GM21447 (cell line): ENCODE results near the gene SLC2A5.
"Not testable (repeated sequence)": the region's sequence is repeated elsewhere in the genome, so short reads cannot be mapped to it uniquely, and the experiment has no call there.

Experiments
- ATAC-seq: cut with Tn5 transposase; IDR thresholded peaks from one replicate; pipeline ENCODE4 v1.9.1; 2021; ENCODE audit not compliant: unreplicated experiment

Gene SLC2A5, protein sequence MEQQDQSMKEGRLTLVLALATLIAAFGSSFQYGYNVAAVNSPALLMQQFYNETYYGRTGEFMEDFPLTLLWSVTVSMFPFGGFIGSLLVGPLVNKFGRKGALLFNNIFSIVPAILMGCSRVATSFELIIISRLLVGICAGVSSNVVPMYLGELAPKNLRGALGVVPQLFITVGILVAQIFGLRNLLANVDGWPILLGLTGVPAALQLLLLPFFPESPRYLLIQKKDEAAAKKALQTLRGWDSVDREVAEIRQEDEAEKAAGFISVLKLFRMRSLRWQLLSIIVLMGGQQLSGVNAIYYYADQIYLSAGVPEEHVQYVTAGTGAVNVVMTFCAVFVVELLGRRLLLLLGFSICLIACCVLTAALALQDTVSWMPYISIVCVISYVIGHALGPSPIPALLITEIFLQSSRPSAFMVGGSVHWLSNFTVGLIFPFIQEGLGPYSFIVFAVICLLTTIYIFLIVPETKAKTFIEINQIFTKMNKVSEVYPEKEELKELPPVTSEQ

DNA sequence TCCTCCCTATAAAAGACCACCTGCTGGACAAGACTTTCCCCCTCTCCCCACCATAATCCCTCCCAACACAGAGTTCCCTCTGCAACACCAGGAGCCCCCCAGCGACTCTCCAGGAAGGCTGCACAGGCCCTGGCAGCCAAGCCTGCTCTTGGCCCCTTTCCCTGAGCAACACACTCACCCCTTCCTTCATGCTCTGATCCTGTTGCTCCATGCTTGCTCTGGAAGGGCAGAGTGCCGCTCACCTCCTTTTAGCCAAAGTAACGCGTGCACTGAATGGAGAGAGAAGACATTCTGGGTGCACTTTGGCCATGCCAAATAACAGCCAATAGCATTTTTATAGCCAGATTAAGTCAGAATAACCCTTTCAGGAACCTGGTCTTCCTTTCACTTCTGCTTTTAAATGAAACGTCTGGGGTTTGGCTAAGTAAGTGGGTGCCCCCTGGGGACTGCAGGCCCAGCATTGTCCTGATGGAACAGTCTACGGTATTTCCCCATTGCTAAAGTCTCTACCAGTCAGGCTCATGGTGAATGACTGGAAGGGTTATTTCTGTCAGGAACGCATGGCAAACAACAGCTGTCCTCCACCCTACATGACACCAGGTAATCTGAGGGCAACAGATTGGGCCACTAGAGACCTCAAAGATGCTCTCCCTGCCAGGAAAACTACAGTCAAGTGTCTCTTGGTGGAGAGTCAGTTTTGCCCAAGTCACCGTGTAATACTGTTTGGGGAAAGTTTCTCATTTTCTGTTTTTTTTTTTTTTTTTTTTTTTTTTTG is at the start of gene SLC2A5:
TSS of gene SLC2A5 (minus strand) at position 310 of the 775 bp plus-strand sequence. CDS start at position 211, 99 bp downstream.
- ATAC-seq: peak; percentile 93

DNA sequence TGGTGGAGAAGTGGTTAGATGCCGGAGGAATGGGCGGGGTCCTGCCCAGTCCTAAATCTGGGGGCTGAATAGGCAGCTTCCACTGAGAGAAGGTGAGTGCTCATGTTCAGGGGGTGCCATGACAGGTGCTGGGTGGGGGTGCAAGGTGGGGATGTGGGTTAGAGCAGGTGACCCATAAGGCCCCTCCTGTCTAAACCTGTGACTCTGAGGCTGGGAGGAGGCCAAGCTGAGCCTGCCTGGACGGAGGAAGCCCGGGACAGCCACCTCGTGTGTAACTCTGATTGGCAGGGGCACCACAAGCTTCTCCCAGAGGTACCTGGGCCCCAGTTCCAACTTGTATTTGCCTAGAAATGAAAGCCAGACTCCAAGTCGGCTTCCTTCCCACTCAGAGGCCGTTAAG is 48.8 kb upstream of the SLC2A5 start:
- ATAC-seq: no peak

DNA sequence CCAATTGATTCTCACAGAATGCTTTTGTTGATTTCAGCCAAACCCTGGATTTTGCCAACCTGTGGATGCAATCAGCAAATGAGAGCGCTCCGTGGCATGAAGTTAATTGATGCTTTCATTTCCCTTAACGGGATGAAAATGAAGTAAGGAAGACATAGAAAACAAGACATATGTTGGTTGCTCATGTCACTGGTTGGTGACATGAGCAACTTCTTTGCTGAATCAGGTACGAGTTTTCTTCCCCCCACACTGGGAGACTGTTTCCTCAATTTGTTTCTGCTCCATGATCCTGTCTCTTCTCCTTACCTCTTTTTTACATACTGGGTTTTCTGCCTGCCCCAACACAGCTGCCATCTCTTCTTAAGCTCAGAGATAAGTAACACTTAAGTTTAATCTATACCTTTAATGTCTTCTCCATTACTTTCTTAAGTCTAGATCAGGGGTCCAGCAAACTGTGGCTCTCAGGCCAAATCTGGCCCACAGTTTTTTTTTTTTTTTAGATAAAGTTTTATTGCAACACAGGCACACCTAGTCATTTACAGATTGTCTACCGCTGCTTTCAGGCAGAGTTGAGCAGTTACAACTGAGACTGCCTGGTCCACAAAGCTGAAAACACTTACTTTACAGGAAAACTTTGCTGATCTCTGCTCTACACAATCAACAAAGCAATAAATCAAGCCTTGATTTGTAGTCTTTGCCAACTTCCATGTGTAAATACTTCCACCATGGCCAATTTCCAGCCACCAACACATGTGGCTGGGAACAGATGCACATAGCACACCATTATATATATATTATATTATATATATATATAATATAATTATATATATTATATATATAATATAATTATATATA is 46.1 kb upstream of the SLC2A5 start:
- ATAC-seq: no peak

DNA sequence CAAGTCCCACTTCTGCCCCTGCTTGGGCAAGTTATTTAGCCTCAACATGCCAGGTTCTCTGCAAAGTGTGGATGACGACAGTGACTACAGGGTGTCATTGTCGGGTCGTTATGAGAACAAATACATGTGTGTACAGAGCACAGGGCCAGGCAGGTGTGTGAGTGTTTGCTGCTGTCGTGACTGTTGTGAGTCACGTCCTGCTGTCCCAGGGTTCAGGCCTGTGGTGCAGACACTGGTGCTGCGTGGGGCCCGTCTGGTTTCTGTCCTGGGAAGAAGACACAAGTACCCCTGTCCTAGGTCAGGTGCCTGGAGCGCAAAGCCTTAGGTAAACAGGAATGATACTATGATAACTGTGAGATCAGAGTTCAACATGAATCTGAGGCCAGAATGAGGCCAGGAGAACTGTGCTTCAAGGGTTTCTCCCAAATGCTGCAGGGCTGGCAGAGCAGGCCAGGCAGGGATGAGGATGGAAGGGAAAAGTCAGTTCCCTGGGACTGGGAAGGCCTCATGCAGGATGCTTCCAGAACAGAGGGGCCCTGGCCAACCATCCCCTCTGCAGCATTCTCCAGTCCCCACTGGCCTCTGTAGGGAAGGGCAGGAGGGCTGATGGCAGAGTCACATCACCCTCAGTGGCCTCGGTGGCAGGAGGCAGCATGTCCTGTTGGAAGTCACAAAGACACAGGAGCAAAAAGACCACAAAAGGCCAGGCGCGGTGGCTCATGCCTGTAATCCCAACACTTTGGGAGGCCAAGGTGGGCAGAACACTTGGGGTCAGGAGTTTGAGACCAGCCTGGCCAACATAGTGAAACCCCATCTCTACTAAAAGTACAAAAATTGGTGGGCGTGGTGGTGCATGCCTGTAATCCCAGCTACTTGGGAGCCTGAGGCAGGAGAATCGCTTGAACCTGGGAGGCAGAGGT is 43.8 kb upstream of the SLC2A5 start:
- ATAC-seq: no peak

DNA sequence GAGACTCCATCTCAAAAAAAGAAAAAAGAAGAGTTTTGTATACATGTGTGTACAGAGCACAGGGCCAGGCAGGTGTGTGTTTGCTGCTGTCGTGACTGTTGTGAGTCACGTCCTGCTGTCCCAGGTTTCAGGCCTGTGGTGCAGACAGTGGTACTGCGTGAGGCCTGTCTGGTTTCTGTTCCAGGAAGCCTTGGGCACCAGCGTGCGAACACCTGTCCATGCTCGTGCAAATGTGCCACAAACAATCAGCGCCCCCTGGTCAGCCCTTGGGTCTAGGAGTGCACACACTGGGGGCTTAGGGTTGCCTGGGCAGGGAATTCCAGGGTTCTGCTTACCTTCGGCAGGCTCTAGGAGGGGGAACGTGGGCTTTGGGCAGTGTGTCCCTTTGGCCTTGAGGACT is 42.5 kb upstream of the SLC2A5 start:
- no peak for ATAC-seq

DNA sequence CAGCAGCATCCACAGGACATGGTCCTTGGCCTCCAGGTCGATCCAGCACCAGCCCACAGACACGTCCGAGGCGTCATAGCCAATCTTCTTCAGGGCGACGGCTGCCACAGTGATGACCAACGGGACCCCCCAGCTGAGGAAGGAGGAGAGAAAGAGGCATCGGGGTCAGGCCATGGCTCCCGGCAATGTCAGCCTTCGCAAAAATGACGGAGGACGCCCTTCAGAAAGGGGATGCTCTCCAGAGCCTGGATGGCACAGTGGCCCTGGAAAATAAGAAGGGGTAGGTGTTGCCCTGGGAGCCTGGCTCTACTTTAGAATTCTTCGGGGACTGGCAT is 41.9 kb upstream of the SLC2A5 start:
- ATAC-seq: no peak

DNA sequence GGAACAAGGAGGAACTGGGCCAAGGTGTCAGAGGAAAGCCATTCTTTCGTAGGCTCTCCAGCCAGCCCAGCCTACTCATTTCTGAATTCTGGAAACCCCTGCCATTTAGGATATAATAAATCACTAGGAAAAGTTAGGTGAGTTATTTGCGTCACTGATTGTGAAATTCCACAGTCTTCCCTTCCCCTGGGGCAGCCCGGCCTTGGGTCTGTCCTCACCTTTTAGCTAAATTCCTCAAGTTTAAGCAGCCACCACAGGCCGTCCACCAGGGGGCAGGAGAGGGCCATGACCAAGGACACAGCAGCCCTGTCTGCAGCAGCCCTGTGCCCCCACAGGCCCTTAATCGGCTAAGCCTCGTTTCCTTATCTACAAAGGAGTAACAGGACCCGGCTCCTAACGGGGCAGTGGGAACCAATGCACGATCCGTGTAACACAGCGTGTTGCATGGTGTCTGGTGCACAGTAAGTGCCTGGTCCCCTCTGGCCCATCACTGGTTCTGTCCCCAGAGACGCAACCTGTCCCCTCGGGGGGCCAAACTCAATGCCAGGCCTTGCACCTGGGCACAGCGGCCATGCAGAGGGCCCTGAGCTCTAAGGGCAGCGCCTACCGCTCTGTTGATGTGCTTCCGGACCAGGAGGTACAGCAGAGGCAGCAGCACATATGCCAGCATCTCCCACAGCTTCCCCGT is 41.4 kb upstream of the SLC2A5 start:
- no peak for ATAC-seq

DNA sequence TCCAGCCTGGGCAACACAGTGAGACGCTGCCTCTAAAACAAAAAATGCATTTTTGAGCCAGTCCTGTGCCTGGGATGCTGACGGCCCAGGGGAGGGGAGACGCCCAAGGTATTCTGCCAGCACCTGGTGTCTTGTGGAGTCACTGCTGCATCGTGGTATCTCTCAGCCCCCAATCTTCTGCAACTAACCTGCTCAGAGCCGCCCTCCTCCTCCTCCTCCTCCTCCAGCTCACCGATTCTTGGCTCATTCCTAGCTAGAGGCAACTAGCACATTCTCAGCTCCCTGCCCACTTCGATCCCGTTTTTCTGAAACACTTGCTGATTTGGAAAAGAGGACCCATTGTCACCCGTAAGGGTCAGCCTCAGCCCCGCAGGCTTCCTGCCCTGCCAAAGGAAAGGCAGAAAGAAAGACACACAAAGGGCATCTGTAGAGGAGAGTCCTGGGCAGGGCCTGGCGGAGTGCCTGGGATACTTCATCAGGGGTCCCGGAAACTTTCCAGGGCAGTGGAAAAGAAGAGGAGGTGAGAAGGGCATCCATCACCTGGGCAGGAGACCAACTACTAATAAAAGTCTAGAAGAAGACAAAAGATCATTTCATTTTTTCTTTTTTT is 38.7 kb upstream of the SLC2A5 start:
- ATAC-seq: no peak

DNA sequence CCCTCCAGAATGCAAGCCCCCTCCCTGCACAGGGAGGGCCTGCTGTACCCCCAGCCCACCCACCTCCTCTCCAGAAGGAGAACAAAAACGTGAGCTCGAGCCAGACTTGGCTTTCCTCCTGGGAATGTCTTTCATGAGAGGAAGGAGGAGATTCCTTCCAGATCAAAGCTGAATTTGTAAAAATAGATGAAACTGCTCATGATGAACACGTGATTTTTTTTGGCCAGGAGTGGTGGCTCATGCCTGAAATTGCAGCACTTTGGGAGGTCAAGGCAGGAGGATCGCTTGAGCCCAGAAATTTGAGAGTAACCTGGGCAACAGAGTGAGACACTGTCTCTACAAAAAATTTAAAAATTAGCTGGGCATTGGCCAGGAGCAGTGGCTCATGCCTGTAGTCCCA is 37.7 kb upstream of the SLC2A5 start:
- ATAC-seq: no peak

DNA sequence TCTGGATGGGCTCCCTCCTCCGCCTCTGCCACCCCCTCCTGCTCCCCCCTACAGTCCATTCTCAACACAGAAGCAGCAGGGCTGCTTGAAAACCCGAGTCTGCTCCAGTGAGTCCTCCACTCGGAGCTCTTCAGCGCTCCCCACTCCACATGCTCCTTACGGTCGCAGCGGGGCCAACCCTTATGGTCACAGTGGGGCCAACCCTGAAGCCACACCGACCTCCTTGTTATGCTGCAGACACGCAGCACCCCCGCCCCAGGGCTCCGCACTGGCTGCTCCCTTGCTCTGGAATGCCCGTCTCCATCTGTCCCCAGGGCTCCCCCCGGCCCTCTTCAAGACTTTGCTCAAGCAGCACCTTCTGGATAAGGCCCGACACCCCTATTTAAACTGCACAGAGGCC is 36.9 kb upstream of the SLC2A5 start:
- ATAC-seq: no peak

DNA sequence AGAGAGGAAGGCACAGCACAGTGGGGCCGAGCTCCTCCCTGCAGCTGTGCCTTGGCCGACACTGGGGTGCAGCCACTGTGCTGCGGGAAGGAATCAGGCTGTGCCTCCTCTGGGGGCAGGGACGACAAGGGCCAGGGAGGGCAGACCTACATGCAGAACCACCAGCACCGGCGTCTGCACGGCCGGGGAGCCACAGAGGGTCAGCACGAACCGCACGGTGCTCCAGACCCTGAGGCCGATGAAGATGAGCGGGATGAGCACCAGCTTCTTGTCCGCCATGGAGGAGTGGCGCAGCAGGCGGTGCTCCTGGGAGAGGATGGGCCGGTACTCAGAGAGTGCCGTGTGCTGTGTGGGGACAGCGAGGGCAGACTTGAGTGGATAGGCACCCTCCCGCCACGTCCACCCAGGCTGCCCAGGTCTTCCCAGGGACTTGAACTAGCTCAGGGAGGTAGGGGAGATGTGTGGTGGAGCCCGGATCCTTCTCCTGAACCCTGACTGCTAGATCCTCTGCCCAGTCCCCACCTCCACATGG is 36.0 kb upstream of the SLC2A5 start:
- no peak for ATAC-seq

DNA sequence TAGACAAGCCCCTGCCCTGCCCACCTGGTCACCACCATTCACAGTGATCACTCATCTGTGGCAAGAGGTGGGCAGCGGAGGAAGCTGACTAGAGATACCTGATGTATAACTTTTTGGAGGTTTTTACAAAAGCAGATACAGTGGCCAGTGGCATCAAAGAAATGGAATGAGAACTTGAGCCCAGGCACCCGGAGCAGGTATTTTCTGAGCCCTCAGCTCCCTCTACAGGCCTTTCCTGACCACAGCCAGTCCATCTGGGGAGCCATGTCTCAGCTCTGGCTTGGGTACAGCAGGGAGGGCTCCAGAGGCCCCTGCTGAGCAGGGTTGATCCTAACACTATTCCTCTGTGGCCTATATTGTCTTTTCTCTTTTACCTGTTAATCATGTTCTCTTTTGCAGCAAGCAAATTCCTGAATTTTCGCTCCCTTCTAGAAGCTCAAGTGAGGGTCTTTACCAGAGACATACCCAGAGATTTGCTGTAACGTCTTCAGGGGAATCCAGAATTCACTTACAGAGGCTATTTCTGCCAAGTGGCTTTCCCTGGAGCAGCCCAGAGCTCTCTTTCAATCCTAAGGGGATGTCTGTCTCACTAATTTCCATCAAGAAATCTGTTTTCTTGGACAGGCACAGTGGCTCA is 32.2 kb upstream of the SLC2A5 start:
- no peak for ATAC-seq

DNA sequence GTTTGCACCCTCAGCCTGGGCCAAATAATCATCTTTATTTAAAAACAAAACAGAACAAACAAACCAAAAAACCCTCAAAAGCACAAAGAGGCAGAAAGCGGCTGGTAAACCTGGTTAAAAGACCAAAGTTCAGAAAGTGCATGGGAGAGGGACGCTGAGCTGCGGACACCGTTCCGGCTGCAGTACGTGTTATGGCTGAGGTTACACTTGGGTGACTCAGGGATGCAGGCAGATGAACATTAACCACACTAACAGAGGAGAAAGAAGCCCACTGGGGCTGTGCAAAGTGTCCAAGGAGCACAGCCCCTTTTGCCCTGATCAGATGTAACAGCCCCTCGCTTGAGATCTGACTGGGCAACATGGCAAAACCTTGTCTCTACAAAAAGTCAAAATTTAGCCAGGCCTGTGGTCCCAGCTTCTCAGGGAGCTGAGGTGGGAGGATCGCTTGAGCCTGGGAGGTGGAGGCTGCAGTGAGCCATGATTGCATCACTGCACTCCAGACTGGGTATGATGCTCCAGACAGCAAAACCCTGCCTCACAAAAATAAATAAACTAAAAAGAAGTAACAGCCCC is 31.1 kb upstream of the SLC2A5 start:
- no peak for ATAC-seq

DNA sequence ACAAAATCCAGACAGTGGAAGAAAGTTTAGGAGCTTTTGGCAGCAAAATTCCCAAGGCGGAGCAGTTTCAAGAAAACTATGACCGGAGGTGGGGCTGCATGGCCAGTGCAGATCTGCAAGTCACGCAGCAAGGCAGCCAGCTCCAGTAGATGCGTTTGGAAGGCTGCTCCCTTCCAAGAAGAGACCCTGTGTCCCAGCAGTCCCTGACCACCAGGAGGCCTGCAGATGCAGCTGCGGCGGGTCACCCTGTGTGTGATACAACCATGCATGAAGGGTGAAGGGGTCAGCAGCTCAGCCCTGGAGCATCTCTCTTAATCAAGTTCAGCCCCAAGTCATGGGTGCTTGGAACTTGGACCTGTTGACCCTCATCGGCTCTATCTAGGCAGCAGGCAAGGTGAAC is 30.1 kb upstream of the SLC2A5 start:
- no peak for ATAC-seq

DNA sequence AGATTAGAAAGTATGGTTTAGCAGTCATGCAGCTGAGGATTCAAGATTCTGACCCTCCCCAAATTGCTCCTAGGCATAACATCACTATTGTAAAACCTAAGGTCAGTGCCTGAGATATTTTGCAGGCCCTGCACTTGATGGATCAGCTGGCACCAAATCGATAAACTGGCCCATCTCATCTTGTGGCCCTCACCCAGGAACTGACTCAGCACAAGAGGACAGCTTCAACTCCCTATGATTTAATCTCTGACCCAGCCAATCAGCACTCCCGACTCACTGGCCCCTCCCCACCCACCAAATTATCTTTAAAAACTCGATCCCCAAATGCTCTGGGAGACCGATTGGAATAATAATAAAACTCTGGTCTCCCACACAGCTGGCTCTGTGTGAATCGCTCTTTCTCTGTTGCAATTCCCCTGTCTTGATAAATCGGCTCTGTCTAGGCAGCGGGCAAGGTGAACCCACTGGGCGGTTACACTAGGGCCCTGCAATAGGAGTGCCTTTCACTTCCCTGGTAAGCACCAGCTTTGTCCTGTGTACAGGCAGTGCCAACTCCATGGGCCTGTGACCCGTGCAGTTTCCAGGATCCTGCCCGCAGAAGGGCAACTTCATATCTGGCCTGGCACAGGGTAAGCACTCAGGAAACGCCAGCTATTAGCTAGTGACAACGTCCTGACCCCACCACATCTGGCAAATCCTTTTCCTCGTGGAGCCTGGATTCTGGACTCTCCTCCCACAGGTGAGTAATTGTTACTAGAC is 28.7 kb upstream of the SLC2A5 start:
- no peak for ATAC-seq

DNA sequence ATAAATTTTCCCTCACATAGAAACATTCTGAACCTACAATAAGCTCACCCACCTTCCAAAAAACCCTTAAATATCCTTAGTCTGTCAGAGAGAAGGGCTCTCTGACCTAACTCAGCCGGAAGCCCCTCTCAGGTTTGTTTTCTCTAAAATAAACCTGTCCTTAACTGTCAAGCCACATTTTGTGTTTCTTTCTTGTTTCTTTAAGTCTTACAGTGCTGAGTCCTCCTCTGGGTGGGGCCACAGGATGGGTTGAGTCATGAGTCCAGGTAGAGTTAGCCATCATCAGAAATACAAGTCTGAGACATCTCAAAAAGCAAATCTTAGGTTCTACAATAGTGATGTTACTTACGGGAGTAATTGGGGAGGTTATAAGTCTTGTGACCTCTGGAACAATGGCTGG is 26.4 kb upstream of the SLC2A5 start:
- ATAC-seq: no peak

DNA sequence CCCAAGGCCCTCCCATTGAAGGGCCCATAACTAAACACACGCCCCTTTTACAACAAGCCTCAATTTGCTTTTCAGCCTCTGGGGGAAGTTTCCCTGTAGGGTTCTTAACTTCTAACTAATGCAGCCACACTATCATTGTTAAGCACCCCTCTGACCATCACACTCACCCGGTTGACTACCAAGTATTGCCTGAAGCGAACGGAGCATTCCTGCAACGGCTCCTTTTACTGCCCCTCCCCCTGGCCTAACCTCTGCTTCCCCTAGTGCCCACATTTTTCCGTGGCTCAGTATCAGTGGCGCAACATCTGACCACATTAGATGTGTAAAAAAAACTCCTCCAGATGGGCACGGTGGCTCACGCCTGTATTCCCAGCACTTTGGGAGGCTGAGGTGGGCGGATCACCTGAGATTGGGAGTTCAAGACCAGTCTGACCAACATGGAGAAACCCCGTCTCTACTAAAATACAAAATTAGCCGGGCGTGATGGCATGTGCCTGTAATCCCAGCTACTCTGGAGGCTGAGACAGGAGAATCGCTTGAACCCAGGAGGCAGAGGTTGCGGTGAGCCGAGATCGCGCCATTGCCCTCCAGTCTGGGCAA is 24.7 kb upstream of the SLC2A5 start:
- ATAC-seq: not testable (repeated sequence)
